GM19452 (cell line): ENCODE data around the gene FXR1.
A peak's percentile ranks its signal among the peaks of the same experiment; 100 is the strongest.
"Not testable (repeated sequence)": the region's sequence is repeated elsewhere in the genome, so short reads cannot be mapped to it uniquely, and the experiment has no call there.

Experiments
- ATAC-seq: cut with Tn5 transposase; IDR thresholded peaks from one replicate; pipeline ENCODE4 v1.9.1; 2021; ENCODE audit not compliant: unreplicated experiment

The FXR1 gene

DNA sequence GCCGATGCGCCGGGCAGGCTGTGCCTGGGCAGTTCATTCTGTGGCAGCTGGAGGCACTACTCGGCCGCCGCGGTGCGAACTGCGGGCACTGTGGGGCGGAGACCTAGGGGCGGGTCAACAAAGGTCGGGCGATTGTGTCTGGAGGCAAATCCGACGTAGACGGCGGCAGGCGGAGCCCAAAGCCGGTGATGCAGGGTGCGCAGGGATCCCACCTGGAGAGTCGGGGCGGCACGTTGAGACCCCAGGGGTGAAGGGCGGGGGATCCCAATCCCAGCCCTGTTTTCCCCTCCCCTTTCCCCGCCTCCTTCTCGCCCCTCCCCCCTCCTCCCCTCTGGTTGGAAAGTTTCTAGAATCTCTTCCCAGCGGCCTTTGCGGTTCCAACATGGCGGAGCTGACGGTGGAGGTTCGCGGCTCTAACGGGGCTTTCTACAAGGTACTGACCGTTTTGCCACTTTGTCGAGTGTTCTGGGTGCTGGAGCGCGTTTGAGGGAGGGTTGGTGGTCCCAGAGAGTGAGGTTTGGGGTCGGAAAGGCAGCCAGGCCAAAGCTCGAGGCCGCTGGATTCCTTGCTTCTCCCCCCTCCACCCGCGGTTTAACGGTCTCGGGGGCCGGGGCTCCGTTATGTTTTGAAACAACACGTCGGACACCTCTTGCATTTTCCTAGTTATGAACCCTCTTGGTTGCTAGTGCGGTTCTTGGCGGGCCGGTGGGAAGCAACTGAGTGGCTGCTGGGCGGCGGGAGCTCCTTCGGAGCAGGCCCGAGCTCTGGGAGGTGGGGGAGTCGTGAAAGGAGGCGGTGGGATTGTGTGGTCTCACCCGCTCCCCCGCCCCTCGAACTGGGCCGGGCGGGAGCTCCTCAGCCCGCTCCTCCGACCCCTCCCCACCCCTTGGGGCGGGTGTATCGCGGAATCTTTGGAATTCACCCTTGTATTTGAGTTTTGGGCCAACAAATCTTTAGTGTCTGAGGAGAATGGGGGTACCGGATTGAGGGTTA, at the start of gene FXR1:
Gene FXR1, plus strand, starts transcription at position 367 of the 993 bp plus-strand sequence. Its CDS starts 16 bp downstream, at position 383.
- peak; percentile 99 for ATAC-seq

DNA sequence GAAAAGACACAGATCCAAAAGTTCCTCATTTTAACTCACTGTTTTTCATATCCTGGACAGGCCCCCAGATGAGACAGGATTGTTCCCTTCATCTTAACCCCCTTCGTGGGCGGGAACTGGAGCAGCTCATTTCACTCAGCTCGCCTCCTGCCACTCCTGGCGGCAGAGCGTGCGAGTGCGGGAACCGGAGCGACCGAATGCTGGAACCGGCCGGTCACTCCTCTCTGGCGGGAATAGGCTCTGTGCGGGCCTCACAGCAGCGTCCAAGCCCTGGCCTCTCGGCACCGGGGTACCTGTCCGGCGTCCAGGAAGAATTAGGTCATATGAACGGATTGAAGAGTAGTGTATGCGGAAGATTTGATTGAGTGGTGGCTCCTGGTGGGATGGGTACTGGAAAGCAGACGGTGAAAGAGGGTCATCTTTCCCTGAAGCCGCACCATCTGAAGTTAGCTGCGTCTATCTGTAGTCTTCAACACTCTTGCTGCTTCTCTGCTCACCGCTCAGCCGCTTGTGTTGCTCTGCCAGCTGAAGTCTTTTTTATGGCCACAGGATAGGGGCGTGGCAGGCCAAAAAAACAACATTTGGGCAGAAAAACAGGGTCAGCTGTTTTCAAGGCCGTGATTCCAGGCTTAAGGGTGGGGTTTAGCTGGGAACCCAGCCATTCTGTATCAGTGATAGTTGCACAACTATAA, 42.3 kb upstream of the FXR1 start:
- no peak for ATAC-seq

DNA sequence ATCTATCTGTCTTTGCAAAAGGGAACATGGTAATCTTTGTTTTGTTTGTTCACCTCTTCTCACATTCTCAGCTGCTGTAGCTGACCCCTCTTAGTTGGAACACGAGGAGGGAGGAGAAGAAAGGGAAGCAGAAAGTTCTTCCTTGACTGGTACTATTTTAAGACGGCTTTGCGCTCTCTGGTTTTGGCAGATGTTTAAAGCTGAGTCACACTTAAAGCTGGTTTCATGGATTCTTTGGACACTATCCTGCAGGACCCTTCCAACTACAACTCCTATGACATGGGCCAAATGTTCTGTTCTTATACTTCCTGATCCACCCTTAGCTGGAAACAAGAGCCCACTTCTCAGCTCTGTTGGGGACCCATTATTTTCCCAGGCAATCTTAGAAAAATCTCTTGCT, 40.6 kb upstream of the FXR1 start:
- ATAC-seq, result no peak

GRCh38 chr3:180872430-180872829, 40.0 kb upstream of the FXR1 start:
- ATAC-seq, result not testable (repeated sequence)

- ATAC-seq, result no peak
Observed at GRCh38 chr3:180875124-180875698, 37.3 kb upstream of the FXR1 start.

DNA sequence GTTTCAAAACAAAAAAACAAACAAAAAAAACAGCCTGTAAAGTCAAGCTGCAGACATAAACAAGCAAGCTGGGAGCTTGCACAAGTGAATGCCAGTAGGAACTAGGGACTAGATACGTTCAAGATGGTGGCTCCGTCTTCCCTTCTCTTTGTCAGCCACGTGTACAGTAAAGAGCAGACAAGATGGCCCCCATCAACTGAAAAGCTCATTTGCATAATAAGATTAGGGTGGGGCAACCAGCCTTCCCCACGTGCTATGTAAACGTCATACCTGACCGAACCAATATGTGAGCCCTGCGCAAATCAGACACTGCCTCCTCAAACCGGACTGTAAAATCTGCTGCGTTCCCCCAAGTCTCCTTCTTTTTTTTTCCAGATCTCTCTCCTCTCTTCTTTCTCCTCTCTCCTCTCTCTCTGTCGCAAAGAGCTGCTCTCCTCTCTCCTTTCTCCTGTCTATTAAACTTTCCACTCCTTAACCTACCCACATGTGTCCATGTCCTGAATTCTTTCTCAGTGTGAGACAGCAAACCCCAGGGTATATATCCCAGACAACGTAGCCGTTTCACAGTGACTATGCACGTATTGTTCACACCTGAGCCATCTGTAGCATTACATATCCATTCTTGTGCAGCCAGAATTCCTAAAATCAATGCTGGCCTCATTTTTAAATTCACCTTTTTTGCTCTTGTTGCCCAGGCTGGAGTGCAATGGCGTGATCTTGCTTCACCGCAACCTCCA, 31.2 kb upstream of the FXR1 start:
- no peak for ATAC-seq

DNA sequence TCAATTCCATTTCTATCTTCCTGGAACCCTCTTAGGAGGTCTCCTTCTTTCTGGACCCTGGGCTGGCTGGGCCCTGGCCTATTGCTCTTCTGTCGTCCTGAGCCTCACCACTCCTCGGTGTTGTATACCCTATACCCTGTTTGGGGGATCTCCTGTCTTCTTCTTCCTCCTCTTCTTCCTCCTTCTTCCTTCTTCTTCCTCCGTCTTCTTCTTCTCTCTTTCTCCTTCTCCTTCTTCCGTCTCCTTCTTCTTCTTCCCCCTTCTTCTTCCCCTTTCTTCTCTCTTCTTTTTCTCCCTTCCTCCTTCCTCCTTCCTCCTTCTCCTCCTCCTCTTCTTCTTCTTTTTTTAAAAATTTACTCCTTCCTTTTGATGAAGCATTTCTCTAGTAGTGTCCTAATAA, 30.4 kb upstream of the FXR1 start:
- ATAC-seq, result no peak

DNA sequence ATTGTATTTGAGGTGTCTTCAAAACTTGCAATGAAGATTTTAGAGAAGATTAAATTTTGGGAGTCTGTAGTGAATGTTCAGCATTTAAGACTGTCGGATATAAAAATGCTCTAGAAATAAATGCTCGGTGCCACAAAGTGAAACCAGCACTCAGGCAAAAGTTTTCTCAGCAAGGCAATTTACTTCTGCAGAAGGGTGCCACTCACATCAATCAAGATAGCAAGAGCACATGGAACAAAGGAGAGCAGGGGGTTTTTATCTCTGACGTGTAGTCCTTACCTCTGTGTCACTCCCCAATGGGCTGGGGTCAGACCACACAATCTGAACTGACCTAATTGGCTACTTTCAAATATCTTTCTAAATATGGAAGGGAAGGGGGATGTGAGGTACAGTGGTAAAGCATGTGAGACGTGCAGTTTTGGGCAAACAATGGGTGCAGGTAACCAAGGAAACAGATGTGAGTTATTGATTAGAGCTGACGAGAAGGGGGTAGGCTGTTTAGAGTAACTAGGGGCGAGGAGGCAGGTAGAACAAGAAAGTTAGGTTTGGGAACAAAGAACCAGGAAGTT, 23.4 kb upstream of the FXR1 start:
- ATAC-seq, result no peak

- ATAC-seq, result no peak
Observed at GRCh38 chr3:180898572-180898971, 13.9 kb upstream of the FXR1 start.

- no peak for ATAC-seq
Observed at GRCh38 chr3:180909369-180910127, 2.9 kb upstream of the FXR1 start.

GRCh38 chr3:180910823-180911222, 1.6 kb upstream of the FXR1 start:
- no peak for ATAC-seq

GRCh38 chr3:180911876-180912303, 580 bp upstream of the FXR1 start:
- peak; percentile 5 for ATAC-seq

DNA sequence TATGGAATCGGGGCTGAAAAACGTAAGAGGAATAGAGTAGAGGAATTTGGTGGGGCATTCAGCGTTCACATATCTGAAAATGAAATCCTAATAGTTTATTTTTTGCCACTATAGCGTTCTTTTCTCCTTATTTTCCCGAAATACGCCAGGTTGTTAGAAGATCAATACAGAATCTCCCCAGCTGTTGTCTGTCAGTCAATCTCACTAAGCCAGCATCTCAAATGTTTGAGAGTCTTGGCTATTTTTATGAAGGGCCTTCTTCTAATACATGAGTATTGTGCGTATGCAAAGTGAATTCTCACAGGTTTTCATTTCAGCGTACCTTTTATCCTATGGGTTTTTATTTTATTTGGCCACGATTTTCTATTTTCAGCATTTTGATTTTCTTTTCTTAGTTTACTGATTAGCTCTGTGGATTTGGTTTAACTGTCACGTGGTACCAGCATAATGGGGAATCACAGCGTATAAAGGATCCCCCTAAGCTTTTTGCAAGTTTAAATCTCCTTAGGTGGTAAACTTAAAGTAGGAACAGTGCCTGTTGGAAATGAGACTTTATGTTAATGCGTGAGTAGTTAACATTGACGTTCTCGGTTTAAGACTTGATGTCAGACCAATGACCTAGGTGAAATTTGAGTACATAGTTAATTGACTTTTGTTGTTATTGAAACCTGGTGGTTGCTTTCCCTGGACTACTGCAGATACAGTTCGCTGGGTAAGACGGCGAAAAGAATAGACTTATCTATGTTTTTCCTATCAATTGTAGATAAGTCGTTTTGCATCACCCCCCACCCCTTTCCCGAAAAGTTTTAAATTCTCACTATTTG, 1.3 kb downstream of the FXR1 start:
- no peak for ATAC-seq

- ATAC-seq, result no peak
Observed at GRCh38 chr3:180918542-180918941, 6.1 kb downstream of the FXR1 start.

GRCh38 chr3:180922242-180922641, 9.8 kb downstream of the FXR1 start:
- no peak for ATAC-seq

GRCh38 chr3:180923561-180923960, 11.1 kb downstream of the FXR1 start:
- ATAC-seq, result no peak

- ATAC-seq, result no peak
Observed at GRCh38 chr3:180926526-180926925, 14.1 kb downstream of the FXR1 start.

GRCh38 chr3:180929376-180929775, 16.9 kb downstream of the FXR1 start:
- no peak for ATAC-seq

GRCh38 chr3:180930526-180930925, 18.1 kb downstream of the FXR1 start:
- no peak for ATAC-seq
